ENCODE data around the gene PIM3.

DNA sequence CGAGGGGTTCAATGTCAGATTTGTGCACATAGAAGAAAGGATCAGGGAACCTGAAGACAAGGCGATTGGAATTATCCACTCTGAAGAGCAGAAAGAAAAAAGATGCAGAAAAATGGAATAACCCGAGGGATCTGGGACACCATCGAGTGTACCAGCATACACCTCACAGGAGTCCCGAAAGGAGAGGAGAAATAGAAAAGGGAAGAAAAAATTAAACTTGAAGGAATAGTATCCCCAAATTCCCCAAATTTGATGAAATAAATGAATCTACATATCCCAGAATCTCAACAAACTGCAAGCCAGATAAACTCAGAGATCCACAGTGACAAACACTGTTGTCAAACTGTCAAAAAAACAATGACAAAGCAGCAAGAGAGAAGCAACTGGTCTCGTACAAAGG is 30.6 kb downstream of the PIM3 start:
- TF ChIP-seq, protein P1, sequence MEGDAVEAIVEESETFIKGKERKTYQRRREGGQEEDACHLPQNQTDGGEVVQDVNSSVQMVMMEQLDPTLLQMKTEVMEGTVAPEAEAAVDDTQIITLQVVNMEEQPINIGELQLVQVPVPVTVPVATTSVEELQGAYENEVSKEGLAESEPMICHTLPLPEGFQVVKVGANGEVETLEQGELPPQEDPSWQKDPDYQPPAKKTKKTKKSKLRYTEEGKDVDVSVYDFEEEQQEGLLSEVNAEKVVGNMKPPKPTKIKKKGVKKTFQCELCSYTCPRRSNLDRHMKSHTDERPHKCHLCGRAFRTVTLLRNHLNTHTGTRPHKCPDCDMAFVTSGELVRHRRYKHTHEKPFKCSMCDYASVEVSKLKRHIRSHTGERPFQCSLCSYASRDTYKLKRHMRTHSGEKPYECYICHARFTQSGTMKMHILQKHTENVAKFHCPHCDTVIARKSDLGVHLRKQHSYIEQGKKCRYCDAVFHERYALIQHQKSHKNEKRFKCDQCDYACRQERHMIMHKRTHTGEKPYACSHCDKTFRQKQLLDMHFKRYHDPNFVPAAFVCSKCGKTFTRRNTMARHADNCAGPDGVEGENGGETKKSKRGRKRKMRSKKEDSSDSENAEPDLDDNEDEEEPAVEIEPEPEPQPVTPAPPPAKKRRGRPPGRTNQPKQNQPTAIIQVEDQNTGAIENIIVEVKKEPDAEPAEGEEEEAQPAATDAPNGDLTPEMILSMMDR (IDR thresholded peaks at IDR 0.05): no peak
- TF ChIP-seq POLR2A (IDR thresholded peaks at IDR 0.05) (no peak), EP300 (IDR thresholded peaks at IDR 0.05) (no peak)
